ENCODE results near the gene LARP6.
"Not testable (repeated sequence)": the region's sequence is repeated elsewhere in the genome, so short reads cannot be mapped to it uniquely, and the experiment has no call there.

LARP6 gene

DNA sequence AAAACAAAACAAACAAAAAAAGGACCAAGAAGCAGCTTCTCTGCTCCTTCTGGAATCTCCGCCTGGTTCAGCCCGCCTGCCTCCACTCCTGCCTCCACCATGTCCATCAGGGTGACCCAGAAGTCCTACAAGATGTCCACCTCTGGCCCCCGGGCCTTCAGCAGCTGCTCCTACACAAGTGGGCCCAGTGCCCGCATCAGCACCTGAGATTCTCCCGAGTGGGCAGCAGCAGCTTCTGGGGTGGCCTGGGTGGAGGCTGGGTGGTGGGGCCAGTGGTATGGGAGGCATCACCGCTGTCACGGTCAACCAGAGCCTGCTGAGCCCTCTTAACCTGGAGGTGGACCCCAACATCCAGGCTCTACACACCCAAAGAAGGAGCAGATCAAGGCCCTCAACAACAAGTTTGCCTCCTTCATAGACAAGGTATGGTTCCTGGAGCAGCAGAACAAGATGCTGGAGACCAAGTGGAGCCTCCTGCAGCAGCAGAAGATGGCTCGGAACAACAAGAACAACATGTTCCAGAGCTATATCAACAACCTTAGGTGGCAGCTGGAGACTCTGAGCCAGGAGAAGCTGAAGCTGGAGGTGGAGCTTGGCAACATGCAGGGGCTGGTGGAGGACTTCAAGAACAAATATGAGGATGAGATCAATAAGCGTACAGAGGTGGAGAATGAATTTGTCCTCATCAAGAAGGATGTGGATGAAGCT lies 4.8 kb upstream of the LARP6 start:
- DNase-seq: not testable (repeated sequence)

DNA sequence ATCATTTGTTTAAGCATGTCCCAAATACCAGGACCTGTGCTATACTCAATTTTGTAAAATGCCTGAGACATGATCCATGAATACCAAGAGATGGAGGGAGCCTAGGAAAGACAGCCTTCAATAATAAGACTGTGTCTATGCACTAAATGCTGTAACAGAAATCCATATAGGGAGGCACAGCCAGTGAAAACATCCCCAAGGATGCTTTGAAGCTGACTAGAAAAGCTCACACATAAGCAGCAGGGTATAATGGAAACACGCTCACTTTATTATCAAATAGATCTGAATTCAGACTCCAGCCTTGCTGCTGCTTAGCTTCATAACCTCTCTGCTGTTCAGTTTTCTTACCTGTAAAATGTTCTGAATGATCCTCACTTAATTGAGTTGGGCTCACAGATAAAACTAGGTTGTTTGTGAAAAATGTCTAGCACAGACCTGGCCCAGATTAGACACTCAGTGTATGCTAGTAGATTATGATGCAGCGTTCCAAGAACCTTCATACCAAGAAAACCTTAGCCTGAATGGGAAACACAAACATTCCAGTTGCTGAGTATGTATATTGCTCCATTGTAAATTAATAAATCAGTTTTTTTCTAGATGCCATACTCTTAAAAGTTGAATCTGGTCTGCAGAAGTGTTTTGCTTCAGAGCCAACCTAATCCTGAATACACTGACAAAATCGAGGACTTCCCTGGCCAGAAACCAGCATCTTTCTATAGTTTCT lies 3.8 kb upstream of the LARP6 start:
- DNase-seq: no peak

DNA sequence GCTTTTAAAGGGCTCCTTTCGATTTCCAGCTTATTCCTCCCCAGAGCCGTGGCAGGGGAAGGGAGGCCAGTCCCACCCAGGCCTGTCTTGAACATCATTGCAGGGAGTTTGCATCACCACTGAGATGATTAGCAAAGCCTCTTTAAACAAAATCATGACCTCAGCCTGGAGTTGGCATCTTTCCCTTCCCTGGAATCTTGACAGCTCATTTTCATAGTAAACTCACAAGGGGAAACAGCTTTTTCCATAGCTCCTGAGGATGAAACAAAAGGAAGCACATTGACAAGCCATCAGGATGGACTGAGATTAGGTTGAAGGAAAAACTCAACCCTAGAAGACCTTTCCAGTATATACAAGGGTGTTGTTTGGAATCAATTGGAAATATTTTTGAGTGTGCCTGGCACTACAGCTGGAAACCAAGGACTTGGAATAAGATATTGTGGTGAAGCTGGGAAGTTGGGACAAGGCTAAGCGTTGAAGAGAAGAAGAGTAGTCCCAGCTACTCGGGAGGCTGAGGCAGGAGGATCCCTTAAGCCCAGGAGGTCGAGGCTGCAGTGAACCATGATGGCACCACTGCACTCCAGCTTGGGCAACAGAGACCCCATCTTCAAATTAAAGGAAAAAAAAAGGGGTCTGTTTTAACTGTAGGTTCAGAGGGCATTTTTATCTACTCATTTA lies 3.1 kb upstream of the LARP6 start:
- no peak for DNase-seq

DNA sequence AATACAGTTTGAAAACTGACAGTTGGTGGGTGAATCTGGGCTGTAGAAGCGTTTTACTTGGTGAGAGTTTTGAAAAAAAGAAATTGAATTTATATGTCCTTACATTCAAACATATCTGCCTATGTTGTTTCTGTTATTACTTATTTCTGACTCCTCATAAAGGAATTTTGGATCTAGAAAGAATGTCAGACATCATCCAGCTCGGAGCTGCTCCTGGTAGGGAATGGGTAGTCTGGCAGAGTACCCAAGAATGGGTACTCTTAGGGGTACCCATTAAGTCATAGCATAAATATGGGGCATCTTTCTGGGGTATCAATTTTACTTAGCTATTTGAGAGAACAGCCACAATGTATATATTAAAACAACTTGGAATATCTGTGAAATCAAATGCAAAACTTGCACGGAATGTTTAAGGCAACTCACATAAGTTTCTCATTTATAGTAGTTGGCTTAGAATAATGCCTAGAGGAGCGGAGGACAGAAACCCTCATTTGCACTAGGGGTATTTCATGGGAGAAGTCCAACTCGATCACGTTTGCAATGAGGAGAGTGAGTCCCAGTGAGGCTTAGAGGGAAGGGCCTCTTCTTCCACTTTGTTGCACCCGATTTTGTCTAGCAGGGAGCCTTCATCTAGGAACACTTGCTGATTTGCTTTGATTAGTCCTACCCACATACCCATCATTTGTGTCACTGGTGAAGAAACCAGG lies 2.4 kb upstream of the LARP6 start:
- DNase-seq: no peak

DNA sequence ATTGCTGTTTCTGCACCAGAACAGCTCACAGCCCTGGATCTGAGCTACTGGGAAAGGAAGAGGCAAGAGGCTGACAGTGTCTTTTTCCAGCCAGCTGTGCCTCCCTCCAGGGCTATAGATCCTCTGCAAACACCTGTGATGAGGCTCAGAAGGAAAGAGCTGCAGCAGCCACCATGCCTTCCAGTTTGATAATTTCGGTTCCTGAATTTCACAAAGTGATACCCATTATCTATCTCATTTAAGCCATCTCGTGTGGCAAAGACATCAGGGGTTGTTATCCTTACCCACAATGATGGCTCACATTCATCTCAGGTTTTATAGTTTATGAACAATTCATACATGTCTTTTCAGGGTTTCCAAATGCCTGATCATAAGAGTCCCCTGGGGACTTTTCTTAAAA lies 1.8 kb upstream of the LARP6 start:
- DNase-seq: no peak

DNA sequence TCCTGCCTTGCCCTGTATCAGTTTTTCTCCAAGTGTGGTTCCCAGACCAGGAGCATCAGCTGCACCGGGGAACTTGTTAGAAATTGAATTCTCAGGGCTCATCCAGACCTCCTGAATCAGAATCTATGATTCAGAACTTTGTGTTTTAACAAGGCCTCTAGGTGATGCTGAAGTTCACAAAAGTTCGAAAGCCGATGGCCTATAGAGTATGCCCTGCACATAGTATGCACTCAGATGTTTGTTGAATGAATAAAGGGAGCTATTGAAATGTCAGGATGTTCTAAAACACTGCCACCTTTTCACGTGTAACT lies 664 bp upstream of the LARP6 start:
- no peak for DNase-seq

DNA sequence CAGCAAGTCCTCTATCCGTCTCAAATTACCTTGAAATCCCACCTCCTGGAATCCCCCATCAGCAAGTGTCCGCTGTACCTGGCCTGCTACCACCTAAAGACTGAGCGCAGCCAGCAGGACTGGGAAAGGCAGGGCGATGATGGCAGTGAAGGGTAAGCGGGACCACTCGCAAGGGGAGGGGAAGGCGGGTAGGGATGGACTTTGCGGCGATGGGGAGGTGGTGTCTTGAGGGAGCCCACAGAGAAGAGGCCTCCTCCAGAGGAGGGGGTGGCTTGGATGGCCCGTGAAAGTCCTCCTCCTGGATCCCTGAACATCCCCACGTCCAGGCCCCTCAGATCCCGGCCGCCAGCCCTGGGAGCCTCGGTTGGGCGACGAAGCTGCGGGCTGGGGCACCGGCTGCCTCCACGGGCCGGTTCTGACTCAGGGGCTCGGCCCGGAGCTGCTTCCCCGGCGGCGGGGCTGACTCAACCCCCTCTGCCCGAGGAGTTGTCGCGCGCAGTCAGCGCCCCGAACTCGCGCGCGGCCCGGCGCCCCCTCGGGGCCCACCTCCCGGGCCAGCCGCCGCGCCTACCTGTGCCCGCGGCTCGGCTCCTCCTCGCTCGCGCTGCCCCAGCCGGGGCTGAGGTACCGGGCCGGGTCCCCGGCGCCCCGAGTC lies 512 bp downstream of the LARP6 start:
- no peak for DNase-seq

DNA sequence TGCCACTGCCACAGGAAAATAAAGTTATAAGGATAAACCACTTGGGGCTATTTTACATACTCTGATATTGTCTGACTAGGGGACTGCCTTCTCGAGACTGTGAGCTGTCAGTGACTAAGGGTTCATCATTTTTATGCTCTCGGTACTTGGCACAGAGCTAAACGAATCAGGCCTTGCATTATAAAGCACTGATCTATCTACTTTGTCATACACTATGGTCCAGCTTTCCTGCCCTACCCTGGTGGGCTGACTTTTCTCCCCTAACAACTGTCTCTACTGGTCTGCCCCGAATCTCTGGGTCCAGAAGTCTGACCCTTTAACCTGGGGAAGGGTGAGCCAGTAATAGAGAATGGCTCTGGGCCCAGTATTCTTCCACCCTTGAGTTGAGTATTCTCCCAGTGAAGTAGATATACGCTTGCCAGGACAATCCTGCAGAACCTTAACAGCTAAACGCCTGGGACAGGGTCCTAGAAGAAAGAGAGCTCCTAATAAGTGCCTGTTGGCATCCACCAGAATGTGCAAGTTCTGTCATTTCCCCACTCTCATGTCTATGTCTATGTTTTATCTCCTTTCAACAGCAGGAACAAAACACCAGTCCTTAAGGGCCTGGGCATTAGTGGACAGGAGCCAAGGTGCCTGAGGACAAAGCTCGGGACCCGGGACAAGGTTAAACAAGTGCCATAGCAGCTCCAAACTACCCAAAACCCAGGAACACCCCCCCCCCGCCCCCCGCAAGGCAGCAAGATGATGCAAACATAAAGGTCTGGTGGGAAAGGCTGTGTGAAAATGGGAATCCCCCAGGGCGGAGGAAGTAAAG lies 1.2 kb downstream of the LARP6 start:
- DNase-seq: no peak

DNA sequence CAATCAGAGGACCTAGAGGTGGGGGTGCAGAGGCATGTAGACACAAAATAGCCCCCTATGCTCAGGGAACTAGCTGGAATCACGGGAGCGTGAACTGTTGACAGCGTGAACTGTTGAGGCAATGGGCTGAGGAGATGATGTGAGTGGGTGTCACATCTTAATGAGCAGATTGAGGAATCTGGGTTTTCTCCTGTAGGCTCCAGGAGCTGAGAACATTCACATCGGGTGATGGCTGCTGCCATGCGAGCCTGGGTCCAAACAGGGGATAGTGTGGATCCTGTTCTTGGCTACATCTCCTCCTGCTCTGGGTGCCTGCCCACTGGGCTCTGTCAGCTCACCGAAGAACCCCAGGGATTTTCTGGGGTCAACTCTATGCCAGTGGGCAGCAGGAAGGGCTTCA lies 2.1 kb downstream of the LARP6 start:
- no peak for DNase-seq

DNA sequence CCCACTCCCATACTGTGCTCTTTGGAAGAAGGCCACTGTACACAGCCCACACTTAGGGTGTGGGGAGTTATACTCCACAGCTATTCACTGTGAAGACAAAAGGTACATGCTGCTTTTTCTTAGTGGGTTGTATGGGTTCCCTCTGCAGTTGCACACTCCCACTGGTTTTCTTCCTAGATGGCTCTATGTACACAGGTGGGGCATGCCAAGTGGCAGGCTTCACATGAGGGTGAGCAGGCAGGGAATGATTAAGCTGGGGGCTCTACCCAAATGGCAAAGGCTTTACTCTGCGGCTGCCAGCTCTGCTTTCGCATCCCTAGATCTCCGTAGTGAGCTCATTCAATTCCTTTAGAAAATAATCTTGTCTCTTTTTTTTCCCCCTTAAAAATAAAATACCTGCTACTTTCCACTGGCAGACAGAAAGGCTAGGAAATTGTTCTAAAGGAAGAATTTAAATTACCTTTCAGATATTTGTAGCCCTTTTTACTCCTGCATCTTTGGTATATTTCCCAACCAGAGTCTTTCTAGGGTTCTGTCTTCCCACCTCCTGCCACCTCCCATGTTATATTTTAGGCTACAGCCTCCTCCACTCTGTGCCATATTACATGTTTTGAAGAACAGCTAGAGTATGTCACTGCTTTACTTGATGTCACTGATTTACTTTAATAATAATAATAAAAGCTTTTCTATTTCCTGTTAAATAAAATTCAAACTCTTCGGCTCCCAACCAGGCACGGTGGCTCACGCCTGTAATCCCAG lies 8.2 kb downstream of the LARP6 start:
- no peak for DNase-seq

DNA sequence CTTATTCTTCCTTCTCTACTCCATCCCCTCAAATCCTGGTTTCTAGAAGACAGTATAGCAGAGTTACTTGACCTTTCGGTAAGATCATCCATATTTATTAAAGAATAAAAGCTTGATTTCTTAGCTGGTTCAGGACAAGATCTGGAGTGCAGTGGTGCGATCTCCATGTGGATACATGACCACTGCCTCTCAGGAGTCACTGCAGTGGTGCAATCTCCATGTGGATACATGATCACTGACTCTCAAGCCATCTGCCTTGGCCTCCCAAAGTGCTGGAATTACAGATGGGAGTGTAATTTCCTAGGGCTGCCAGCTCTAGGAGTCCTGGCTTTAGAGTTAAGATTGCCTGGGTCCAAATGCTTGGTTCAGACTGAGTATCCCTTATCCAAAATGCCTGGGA lies 16.5 kb downstream of the LARP6 start:
- no peak for DNase-seq

DNA sequence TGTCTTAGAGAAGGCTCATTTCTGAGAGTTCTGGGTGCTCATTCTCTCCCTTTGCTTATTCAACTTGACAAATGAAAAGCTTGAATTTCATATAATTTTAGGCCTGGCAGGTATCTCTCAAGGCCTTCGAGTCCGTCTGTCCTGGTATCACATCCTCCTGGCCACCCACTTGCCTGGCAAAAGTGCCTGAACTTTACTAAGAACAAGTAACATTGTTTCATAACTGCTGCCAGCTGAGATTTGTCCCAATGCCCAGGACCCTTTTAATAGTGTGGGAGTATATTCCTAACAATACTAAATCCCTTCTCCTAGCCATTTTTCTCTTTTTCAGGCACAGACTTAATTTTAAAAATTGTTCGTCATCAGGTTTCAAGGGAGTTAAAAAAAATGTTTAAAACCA lies 18.1 kb downstream of the LARP6 start:
- DNase-seq: no peak

DNA sequence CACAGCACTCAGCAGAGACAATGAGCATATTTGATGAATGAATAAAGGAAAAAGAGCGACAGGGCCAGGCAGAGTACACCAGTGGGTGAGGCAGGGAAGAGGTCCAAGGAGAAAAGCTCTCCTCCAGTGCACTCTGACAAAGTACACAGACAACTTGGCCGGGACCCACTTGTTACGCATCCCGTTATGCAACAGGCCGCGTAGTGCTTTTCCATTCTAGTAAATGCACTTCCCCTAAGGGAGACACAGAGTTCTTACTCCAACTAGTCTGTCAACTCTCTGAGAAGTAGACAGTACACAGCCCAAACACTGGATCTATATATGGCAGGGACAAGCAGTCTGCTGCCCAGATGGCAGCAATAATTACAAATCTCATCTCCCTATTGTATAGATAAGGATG lies 18.5 kb downstream of the LARP6 start:
- DNase-seq: no peak

DNA sequence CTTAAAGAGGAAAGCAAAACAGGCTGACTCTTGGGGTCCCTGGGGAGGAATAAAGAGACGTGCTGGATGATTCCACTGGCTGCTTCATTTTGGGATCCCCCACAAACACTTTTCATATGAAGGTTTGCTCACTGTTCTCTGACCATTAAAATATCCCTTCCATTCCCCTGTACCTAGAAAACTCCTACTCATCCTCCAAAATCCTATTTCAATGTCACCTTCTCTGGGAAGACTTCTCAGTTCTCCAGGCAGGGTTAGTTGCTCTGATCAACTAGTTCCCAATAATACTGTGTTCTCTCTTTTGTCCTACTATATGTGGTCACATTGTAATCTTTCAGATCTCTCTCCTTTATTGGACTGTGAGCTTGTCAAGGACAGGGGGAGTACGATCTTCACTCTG lies 19.0 kb downstream of the LARP6 start:
- no peak for DNase-seq

DNA sequence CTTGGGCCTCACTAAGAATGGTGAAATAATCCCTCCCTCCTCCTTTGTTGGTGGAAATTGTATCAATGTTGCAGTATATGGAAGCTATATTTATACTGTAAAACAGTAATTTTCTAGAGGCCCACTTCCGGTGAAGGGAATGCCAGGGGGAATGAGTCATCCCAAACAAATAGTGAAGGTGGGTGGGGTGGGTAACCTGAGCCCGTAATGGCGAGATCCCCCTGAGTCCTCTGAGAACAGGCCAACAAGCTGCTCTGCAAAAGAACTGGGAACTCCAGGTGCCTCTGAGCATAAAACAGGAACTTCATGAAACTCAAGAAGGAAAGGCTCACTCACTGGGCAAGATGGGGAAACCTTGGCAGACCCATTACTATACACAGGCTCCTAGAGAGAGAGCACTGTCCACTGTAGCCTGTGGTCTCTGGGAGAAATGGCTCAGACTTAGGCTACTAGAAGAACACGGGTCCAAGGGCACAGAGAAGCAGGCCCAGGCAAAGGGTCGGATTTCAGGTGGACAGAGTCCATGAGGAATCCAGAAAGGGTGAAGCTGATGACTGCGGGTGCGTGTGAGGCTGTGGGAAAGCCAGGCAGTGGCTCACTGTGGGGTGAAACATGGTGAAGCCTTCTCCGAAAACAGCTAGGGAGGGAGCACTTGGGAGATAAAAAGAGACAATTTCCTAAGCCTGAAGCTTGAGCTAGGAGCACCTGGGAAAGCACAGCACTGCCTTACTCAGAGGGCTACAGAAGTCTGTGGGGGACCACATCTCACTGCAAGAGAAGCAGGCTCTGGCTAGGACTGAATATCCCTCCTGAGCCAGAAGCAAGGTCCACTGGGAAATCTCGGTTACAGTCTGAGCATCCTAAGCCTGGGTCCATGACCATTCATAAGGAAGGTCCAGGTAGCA lies 19.8 kb downstream of the LARP6 start:
- no peak for DNase-seq

DNA sequence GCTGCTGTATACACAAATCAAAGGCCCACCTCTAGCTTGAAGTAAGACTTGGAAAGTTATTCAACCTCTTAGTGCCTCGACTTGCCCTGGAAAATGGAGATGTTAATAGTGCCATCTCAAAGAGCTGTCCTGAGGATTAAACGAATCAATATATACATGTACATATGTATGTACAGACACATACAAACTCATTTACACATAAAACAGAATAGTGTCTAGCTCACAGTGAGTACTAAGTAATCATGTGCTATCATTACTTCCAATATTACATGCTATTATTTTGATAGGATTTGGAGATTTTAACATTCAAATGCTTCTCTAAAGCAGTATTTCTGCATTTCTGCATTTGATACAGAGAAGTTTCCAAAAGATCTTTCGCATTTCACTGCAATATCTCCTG lies 20.5 kb downstream of the LARP6 start:
- DNase-seq: no peak

DNA sequence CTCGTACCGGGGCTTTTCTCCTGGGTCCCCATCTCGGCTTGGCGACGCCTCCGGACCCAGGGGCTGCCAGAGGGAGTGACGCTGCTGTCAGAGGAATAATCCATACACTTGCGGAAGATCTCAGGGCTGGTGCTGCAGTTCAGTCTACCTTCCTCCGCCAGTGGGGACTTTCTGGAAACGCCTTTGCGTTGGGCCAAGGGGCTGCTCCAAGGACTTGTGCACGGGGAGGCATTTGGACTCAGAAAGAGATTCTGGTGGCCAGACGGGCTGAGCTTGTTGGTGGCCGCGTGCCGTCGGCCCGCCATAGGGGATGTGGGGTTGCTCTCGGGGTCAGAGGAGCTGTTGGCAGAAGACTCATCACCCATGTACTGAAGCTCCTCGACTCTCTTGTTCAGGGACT lies 21.8 kb downstream of the LARP6 start:
- DNase-seq: no peak

DNA sequence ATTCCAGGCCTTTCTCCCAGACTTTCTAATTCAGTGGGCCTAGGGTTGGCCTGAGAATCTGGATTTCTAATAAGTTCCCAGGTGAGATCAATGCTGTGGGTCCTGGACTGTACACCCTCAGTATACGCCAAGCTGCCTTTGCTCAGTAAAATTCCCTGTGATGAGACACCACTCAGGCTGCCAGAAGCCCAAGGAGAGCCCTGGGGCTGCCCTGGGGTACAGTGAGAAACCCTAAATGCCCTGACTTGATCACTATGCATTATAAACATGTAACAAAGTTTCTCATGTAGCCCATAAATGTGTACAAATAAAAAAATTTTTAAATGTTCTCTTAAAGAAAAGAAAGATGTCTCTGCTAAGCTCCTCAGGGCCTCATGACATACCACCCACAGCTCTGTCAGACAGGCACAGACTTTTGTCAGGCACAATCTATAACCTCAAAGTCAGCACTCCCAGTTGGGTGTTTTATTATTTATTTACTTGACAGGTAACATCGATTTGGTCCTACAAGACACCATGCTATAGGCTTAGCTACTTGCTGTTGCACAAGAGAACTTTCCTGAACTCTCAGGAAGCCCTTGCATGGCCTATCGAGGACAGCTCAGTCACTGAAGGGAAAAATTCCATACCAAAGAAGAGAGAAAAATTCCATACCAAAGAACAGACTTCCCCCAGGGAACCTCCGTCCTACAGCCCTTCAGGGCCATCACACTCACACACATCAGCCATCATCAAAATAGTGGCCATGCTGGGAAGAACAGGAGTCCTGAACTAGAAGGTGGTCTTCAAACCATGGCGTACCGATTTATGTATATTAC lies 22.7 kb downstream of the LARP6 start:
- DNase-seq: no peak

DNA sequence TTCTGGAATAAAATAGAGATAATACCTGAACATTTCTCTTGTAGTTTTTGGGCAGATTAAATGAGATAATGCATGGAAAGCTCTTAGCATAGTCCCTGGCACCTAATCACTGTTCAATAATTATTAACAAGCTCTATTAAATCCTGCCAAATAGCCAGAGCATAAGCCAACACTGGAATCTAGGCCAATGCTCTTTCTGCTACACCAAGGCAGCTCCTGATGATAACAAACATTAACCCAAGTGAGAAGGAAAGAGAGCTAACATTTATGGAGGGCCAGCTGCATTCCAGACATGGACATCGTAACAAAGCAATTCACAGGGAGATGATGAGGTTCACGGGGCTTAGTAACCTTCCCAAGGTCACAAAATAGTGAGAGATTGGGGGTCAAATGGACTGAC lies 23.3 kb downstream of the LARP6 start:
- no peak for DNase-seq

Data from activated effector memory CD4-positive, alpha-beta T cell treated with Interleukin-2 at 50 U/mL for 16 hours (primary cell).